Measurements from ENCODE around the gene SLC25A40.
A peak's percentile ranks its signal among the peaks of the same experiment; 100 is the strongest.

DNA sequence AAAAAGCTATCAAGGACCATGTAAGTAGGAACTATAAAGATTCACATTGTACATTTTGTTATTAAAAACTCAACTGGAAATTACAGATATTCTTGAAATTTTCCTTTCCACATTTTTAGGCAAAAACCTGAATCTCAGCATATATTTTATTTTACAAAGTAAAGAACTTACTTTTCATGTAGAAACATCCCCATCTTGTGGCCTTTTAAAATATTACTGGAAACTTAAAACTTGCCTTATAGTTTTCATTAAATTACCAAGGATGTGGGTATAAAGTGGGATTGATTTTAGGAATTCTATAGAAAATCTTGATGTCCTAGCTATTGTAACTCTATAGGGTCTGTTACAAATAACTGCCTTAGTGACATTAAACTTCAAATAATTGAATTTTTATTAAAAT lies 10.7 kb upstream of the SLC25A40 start:
- TF ChIP-seq, protein P1, sequence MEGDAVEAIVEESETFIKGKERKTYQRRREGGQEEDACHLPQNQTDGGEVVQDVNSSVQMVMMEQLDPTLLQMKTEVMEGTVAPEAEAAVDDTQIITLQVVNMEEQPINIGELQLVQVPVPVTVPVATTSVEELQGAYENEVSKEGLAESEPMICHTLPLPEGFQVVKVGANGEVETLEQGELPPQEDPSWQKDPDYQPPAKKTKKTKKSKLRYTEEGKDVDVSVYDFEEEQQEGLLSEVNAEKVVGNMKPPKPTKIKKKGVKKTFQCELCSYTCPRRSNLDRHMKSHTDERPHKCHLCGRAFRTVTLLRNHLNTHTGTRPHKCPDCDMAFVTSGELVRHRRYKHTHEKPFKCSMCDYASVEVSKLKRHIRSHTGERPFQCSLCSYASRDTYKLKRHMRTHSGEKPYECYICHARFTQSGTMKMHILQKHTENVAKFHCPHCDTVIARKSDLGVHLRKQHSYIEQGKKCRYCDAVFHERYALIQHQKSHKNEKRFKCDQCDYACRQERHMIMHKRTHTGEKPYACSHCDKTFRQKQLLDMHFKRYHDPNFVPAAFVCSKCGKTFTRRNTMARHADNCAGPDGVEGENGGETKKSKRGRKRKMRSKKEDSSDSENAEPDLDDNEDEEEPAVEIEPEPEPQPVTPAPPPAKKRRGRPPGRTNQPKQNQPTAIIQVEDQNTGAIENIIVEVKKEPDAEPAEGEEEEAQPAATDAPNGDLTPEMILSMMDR (IDR thresholded peaks at IDR 0.05; ENCODE audit: low read length), result peak; percentile 57
- no peak for TF ChIP-seq EZH2 (IDR thresholded peaks at IDR 0.05; ENCODE audit: borderline replicate concordance, low read length)
